Hindlimb muscle (tissue), 1 donor: ENCODE results near the gene UBB. TPM values are rescaled to one million over a fixed set of nuclear protein-coding genes. Genes with fewer than 3 reads are reported as not detected.

Source experiments
- DNase-seq: peaks from one replicate; pipeline ENCODE4 v3.0.0-alpha.2; 2013
- polyA plus RNA-seq: library from polyadenylated mRNA; unstranded; fragments of 120-200 nt; gene quantifications from one replicate; pipeline ENCODE4 v1.2.1, GENCODE V29; 2013; ENCODE audit not compliant: insufficient read length

The UBB gene
- polyA plus RNA-seq, 1 donor, result 1,494 TPM

DNA sequence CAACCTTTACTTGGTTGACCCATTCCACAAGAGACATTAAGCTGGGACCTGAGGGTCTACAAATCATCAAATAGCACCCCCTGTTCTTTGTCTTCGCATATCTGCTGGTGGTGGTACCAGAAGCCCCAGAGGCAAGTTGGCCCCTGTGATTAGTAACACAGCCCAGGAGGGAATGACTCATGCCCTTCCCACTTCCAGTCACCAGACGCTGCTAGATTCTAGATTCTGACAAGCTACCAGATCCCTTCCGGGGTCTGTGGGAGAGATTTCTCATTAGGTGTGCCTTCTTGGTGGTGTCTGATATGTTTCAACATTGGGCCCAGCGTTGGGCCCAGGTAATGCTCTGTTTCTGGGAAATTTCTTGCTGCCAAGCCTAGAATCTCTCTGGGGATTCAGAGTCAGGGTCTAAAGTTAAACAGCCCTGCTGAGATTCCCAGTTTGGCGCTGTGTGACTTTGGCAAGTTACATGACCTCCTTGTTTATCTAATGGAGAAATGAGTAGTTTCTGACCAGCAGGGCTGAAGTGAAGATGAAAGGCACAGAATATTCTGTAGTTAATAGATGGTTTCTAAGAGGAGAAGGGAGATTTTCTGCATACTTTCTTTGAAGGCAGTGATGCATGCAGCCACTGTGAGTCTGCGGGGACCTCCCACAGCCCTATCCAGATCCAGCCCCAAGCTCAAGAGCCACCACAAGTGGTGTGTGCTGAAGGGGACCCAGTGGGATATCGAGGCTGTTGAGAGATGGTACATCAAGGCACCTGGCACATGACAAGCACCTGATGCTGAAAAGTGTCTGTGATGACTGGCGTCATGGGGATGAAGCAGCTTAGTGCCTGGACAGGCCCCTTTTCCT is 38.4 kb downstream of the UBB start:
- no peak for DNase-seq

DNA sequence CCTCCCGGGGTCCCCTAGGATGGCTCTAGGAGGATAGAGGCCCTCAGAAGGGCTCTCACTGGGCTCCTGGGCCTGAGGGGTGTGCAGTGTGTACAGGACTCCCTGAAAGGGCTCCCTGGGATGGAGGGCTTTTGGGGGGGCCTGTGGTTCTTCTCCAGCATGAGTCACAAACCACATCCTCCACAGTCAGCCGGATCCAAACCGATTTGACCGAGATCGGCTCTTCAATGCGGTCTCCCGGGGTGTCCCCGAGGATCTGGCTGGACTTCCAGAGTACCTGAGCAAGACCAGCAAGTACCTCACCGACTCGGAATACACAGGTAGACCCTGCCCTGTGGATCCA is 39.0 kb downstream of the UBB start:
- DNase-seq, result no peak

DNA sequence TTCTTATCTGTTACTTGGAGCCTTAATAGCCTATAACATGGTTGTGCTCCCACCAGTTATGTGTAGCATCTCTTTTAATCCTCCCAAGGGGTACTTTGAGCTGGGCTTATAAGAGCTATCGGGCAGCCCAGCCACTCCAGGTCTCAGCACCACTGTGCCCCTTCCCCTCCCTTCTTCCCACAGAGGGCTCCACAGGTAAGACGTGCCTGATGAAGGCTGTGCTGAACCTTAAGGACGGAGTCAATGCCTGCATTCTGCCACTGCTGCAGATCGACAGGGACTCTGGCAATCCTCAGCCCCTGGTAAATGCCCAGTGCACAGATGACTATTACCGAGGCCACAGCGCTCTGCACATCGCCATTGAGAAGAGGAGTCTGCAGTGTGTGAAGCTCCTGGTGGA is 41.5 kb downstream of the UBB start:
- DNase-seq, result no peak

DNA sequence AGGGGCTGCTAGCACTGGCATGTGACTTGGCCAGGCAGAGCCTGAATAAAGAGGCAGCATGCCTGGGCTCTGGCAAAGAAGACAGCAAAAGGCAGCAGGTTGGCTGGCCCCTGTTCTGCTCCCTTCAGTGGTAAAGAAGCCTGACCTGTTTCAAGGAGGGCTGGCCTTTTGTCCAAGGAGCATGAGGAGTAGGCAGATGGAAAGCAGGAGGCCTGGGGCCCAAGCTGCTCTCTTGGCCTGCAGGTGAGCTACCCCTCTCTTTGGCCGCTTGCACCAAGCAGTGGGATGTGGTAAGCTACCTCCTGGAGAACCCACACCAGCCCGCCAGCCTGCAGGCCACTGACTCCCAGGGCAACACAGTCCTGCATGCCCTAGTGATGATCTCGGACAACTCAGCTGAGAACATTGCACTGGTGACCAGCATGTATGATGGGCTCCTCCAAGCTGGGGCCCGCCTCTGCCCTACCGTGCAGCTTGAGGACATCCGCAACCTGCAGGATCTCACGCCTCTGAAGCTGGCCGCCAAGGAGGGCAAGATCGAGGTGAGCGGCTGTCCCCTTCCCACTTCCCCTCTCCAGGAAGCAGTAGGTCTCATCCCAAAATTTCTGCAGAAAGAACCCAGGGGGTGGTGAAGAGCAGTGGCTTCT is 42.5 kb downstream of the UBB start:
- DNase-seq, result no peak

DNA sequence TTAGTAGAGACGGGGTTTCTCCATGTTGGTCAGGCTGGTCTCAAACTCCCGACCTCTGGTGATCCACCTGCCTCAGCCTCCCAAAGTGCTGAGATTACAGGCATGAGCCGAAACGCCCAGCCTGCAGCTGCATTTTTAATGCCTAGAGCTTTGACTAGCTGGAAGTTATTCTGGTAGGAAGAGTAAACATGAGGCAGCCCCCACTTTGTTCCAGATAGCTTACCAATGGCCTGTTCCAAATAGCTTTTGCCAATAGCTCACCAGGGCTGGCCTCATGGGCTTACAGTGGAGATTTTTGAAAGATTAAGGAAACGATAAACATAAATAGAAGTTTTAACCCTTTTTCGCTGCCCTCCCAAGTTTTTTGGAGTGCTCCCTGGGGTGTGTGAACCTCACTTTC is 44.3 kb downstream of the UBB start:
- DNase-seq, result no peak

DNA sequence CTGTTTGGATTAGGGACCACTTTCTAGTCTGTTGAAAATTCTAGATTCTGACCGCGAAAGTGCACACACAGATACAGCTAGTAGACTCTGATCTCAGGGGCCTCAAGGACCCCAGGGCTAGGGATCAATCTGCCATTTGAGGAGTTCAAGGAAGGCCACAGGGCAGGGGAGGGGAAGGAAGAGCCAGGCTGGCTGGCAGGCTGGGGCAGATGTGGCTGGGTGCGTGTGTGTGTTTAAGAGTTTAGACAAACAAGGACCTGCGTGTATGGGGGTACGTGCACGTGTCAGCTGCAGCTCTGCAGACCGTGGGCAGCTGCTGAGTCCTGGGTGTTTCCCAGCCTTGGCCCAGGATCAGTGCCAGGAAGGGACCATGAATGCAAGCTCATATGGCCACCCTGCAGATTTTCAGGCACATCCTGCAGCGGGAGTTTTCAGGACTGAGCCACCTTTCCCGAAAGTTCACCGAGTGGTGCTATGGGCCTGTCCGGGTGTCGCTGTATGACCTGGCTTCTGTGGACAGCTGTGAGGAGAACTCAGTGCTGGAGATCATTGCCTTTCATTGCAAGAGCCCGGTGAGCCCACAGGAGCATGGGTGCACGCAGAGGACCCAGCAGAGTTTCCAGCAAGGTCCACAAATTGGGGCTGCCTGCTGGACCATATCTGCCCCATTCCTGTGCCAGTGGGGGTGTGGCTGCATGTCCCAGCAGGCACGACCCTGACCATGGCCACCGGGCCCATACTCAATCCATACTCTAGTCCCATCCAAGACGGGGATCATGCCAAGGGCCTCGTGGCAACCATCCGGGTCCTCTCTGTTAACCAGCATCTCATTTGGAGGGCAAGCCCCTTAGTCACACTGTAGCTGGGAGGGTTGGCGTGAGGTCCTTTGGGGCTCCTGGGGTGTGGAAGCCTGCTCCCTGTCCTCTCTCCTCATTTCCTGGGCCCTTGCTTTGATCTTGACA is 45.1 kb downstream of the UBB start:
- DNase-seq, result no peak

DNA sequence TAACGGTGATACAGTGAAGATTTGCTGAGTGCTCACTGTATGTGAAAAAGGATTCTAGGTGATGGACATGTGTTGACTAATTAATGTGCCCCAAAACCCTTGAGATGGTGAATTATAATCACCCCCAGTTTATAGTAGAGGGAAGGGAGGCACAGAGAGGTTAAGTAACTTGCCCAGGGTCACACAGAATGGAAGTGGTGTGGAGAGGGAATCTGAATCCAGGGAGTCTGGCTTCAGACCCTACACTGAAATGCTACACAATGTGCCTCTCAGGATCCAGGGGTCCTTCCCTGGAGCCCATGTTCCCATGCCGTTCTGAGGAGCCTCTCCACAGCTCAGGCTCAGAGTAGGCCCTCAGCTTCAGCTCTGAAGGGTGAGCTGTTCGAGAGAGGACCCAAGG is 46.1 kb downstream of the UBB start:
- no peak for DNase-seq

DNA sequence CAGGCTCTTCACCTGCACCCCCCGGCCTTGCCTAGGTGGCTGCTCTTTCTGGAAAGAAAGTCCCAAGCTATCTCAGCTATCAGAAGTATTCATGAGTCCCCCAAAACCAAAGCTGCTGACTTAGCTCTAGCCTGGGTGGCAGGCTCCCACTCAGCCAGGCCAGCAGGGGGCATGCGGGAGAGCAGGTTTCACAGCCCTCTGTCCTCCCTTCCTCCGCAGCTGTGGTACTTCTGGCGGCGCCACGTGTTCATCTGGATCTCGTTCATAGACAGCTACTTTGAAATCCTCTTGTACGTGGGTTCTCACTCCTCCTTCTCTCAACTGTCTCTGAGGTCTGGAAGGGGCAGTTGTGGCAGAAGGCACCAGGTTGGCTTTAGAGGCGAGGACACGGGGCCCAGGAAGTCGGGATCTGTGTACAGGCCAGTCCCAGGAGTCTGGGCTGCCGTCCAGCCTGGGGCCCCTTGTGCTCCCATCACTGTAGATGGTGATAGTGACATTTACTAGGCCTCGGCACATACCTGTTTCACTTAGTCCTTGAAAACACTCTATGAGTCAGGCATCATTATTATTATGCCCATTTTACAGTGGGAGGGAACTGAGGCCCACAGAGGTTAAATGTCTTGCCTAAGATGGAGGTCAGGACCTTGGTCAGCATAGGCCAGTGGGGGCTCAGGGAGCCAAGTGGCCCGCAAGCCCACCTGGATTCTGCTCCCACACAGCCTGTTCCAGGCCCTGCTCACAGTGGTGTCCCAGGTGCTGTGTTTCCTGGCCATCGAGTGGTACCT is 47.4 kb downstream of the UBB start:
- peak; percentile 34 for DNase-seq

DNA sequence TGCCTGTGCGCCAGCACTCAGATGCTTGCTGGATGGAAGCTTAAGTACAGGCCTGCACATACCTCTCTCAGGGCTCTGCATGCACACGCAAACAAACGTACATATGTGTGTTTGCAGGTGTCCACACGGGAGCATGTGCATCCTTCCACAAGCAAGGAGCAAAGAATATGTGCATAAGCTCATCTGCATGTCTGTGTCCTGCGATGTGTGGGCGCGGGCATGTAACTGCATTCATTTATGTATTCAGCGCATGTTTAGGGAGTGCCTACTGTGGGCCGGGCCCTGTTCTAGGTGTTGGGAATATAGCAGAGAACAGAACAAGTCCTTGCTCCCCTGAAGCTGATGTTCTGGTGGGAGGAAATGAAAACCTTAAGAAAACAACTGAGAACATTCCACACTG is 48.2 kb downstream of the UBB start:
- no peak for DNase-seq

DNA sequence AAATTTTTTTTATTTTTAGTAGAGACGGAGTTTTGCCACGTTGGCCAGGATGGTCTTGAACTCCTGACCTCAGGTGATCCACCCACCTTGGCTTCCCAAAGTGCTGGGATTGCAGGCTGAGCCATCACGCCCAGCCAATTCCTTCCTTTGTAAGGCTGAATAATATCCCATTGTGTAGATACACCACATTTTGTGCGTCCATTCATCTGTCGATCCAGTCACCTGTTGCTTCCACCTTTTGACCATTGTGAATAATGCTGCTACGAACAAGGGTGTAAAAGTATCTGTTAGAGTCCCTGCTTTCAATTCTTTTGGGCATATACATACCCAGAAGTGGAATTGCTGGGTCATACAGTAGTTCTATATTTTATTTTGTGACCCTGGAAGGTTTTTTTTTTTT is 49.8 kb downstream of the UBB start:
- no peak for DNase-seq

DNA sequence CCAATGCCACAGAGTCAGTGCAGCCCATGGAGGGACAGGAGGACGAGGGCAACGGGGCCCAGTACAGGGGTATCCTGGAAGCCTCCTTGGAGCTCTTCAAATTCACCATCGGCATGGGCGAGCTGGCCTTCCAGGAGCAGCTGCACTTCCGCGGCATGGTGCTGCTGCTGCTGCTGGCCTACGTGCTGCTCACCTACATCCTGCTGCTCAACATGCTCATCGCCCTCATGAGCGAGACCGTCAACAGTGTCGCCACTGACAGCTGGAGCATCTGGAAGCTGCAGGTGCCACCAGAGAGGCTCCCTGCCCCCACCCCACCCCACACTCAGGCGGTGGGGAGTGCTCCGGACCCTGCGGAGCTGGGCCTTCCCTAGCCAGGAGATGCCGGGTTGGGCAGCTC is 51.1 kb downstream of the UBB start:
- no peak for DNase-seq

Other genes with a start within 250 kb of the UBB start
- gene NCOR1, start 165.6 kb upstream of the UBB start, polyA plus RNA-seq, result 59.7 TPM
- gene PIGL, start 163.9 kb upstream of the UBB start, polyA plus RNA-seq, result 18.2 TPM
- gene CENPV, start 27.6 kb upstream of the UBB start, polyA plus RNA-seq, result 42.6 TPM
- 4.6 TPM for gene TRPV2, start 34.5 kb downstream of the UBB start, polyA plus RNA-seq
- gene LRRC75A, start 111.1 kb downstream of the UBB start, polyA plus RNA-seq, result 5.8 TPM
- gene ZNF287, start 188.1 kb downstream of the UBB start, polyA plus RNA-seq, result 4.9 TPM